Measurements from ENCODE around the gene ELOVL6.

DNA sequence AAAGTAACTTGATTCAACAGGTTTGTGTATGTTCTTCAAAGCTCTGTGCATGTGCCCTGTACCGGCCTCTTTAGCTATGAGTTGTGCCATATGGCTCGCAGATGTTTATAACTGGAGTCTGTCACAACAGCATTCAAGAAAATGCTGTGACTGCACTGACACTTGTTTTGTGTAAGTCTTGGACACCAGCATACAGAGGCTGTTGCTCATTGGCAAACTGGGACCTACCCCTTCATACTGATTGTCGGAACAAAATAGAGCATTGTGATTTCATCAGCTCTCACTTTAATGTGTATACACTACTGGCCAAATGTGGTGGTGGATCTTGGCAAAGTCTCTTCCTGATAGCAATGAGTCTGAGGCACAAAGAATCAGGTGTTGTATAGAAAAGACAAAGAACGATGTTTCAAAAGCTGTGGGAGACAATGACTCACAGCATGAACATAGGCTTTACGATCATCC lies 151.8 kb downstream of the ELOVL6 start:
- TF ChIP-seq, protein P1, sequence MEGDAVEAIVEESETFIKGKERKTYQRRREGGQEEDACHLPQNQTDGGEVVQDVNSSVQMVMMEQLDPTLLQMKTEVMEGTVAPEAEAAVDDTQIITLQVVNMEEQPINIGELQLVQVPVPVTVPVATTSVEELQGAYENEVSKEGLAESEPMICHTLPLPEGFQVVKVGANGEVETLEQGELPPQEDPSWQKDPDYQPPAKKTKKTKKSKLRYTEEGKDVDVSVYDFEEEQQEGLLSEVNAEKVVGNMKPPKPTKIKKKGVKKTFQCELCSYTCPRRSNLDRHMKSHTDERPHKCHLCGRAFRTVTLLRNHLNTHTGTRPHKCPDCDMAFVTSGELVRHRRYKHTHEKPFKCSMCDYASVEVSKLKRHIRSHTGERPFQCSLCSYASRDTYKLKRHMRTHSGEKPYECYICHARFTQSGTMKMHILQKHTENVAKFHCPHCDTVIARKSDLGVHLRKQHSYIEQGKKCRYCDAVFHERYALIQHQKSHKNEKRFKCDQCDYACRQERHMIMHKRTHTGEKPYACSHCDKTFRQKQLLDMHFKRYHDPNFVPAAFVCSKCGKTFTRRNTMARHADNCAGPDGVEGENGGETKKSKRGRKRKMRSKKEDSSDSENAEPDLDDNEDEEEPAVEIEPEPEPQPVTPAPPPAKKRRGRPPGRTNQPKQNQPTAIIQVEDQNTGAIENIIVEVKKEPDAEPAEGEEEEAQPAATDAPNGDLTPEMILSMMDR (IDR thresholded peaks at IDR 0.05 in 4 of 5, conservative IDR thresholded peaks at IDR 0.05 in 1 of 5): no peak
- TF ChIP-seq POLR2A (IDR thresholded peaks at IDR 0.05): no peak
